Measurements from ENCODE around the gene INSC.

Gene INSC

GRCh38 chr11:15149050-15149449 is 34.3 kb downstream of the INSC start:
- TF ChIP-seq EZH2 (IDR thresholded peaks at IDR 0.05; ENCODE audit: borderline replicate concordance, low read length) (no peak), CTCF (IDR thresholded peaks at IDR 0.05; ENCODE audit: low read length) (no peak)
- no peaks in the 10 kb centered on the region for H3K36me3 ChIP-seq (ENCODE audit: insufficient read depth, low read length)
- H3F3A ChIP-seq (ENCODE audit: insufficient read depth, low read length) = no peaks in the 10 kb centered on the region
- H3K9me3 ChIP-seq (ENCODE audit: low read length) = no peaks in the 10 kb centered on the region
- H3K4me3 ChIP-seq (ENCODE audit: low read depth, low read length, poor library complexity, severe bottlenecking) = no peak overlapping the region
- H4K20me1 ChIP-seq (ENCODE audit: insufficient read depth, low read length) = no peaks in the 10 kb centered on the region
- H2AFZ ChIP-seq (ENCODE audit: low read length) = no peak overlapping the region
- H3K4me1 ChIP-seq (ENCODE audit: insufficient read depth, low read length, severe bottlenecking) = no peaks in the 10 kb centered on the region
- no peak overlapping the region for H3K4me2 ChIP-seq (ENCODE audit: low read length)
- no peaks in the 10 kb centered on the region for H3K9me2 ChIP-seq (ENCODE audit: low read depth, low read length)
- H3K79me2 ChIP-seq (ENCODE audit: insufficient read depth, low read length) = no peaks in the 10 kb centered on the region
- no peak overlapping the region for H3K9ac ChIP-seq (ENCODE audit: low read length)
- H3K27ac ChIP-seq (ENCODE audit: low read depth, low read length, poor library complexity, severe bottlenecking) = no peak overlapping the region
- 0 out of 2 replicates have a peak, but pooled peaks cover 4% of the 10 kb centered on the region for H3K27me3 ChIP-seq (ENCODE audit: insufficient read depth, low read length)

GRCh38 chr11:15150507-15150906 is 35.8 kb downstream of the INSC start:
- Histone ChIP-seq H3K27me3 (ENCODE audit: insufficient read depth, low read length) (no peaks in the 10 kb centered on the region), H4K20me1 (ENCODE audit: insufficient read depth, low read length) (no peaks in the 10 kb centered on the region), H3K27ac (ENCODE audit: low read depth, low read length, poor library complexity, severe bottlenecking) (no peak overlapping the region), H3K79me2 (ENCODE audit: insufficient read depth, low read length) (no peaks in the 10 kb centered on the region), H3K4me2 (ENCODE audit: low read length) (no peak overlapping the region), H3F3A (ENCODE audit: insufficient read depth, low read length) (no peaks in the 10 kb centered on the region), H3K4me3 (ENCODE audit: low read depth, low read length, poor library complexity, severe bottlenecking) (no peak overlapping the region), H3K9me3 (ENCODE audit: low read length) (no peaks in the 10 kb centered on the region), H3K36me3 (ENCODE audit: insufficient read depth, low read length) (no peaks in the 10 kb centered on the region), H2AFZ (ENCODE audit: low read length) (no peak overlapping the region), H3K9me2 (ENCODE audit: low read depth, low read length) (no peaks in the 10 kb centered on the region), H3K4me1 (ENCODE audit: insufficient read depth, low read length, severe bottlenecking) (no peaks in the 10 kb centered on the region), H3K9ac (ENCODE audit: low read length) (no peak overlapping the region)
- no peak for TF ChIP-seq CTCF (IDR thresholded peaks at IDR 0.05; ENCODE audit: low read length)
- no peak for TF ChIP-seq EZH2 (IDR thresholded peaks at IDR 0.05; ENCODE audit: borderline replicate concordance, low read length)

GRCh38 chr11:15153231-15153630 is 38.5 kb downstream of the INSC start:
- no peak for TF ChIP-seq EZH2 (IDR thresholded peaks at IDR 0.05; ENCODE audit: borderline replicate concordance, low read length)
- TF ChIP-seq CTCF (IDR thresholded peaks at IDR 0.05; ENCODE audit: low read length) = no peak
- Histone ChIP-seq H3K4me2 (ENCODE audit: low read length) (no peak overlapping the region), H3K27me3 (ENCODE audit: insufficient read depth, low read length) (no peaks in the 10 kb centered on the region), H3K36me3 (ENCODE audit: insufficient read depth, low read length) (no peaks in the 10 kb centered on the region), H4K20me1 (ENCODE audit: insufficient read depth, low read length) (no peaks in the 10 kb centered on the region), H3K9me2 (ENCODE audit: low read depth, low read length) (no peaks in the 10 kb centered on the region), H2AFZ (ENCODE audit: low read length) (no peak overlapping the region), H3K4me3 (ENCODE audit: low read depth, low read length, poor library complexity, severe bottlenecking) (no peak overlapping the region), H3K9me3 (ENCODE audit: low read length) (no peaks in the 10 kb centered on the region), H3K4me1 (ENCODE audit: insufficient read depth, low read length, severe bottlenecking) (no peaks in the 10 kb centered on the region), H3K9ac (ENCODE audit: low read length) (no peak overlapping the region), H3F3A (ENCODE audit: insufficient read depth, low read length) (no peaks in the 10 kb centered on the region), H3K79me2 (ENCODE audit: insufficient read depth, low read length) (no peaks in the 10 kb centered on the region), H3K27ac (ENCODE audit: low read depth, low read length, poor library complexity, severe bottlenecking) (no peak overlapping the region)

Measured in OCI-LY1 (cell line).